Duodenal mucosa (tissue), 2 donors: ENCODE measurements around the gene ZBTB20.
A peak's percentile ranks its signal among the peaks of the same experiment; 100 is the strongest.

Source experiments
- H3K27ac ChIP-seq: one replicate; pipeline ENCODE4 v1.7.0; 2013; ENCODE audit warnings: low read depth, low read length
- H3K27me3 ChIP-seq, 2 donors: one replicate each; pipeline ENCODE4 v1.7.0; 2013; ENCODE audit warnings: low read length in 2 of 2, control low read depth in 1 of 2; ENCODE audit not compliant: insufficient read depth in 2 of 2, control insufficient read depth in 1 of 2
- H3K36me3 ChIP-seq, 2 donors: one replicate each; pipeline ENCODE4 v1.7.0; 2013; ENCODE audit warnings: low read length in 2 of 2, control low read depth in 1 of 2; ENCODE audit not compliant: insufficient read depth in 2 of 2, control insufficient read depth in 1 of 2
- H3K4me1 ChIP-seq, 2 donors: one replicate each; pipeline ENCODE4 v1.7.0; 2013; ENCODE audit warnings: low read length in 2 of 2, control low read depth in 1 of 2; ENCODE audit not compliant: insufficient read depth in 2 of 2, control insufficient read depth in 1 of 2
- H3K4me3 ChIP-seq, 2 donors: one replicate each; pipeline ENCODE4 v1.7.0; 2013; ENCODE audit warnings: low read length in 2 of 2, low read depth in 1 of 2
- H3K9ac ChIP-seq, 2 donors: one replicate each; pipeline ENCODE4 v1.7.0; 2013; ENCODE audit warnings: low read length in 2 of 2, low read depth in 1 of 2
- H3K9me3 ChIP-seq, 2 donors: one replicate each; pipeline ENCODE4 v1.7.0; 2013; ENCODE audit warnings: low read length in 2 of 2, control low read depth in 1 of 2; ENCODE audit not compliant: control insufficient read depth in 1 of 2

Gene ZBTB20

DNA sequence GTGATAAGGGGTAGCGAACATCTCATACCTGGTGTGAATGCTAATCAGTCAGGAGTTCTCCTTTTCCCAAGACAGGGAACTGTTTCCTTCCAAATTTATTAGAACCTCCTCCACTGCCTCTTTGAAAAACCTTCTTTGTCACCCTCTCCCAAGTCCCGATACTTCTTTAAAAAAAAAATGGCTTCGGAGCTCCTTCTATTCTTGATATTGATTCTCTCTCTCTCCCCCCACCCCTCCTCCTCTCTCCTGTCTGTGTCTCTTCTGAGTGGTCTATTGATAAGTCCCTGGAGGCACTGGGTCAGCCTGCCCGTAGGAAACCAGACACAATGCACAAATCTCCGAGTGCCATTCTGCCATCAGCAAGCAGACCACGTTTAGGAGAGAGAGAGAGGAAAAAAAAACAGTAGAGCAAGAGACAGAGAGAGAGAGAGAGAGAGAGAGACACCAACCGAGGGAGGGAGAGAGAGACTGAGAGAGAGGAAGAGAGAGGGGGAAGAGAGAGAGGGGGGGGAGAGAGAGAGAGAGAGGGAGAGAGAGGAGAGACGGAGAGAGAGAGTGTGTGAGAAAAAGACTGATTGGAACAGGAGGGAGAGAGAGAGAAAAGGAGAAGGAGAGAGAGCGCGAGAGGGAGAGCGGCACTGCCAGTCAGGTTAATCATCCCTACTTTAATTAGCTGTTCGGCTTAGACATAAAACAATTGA lies 692.4 kb downstream of the ZBTB20 start:
- H3K36me3 ChIP-seq, result no peaks in the 10 kb centered on the region
- no peaks in the 10 kb centered on the region for H3K27me3 ChIP-seq
- H3K9me3 ChIP-seq, result no peaks in the 10 kb centered on the region
- peak overlapping the region; percentile 65 to 68 for H3K4me3 ChIP-seq
- H3K4me1 ChIP-seq, result peaks cover 14 to 26% of the 10 kb centered on the region in 2 donors
- H3K9ac ChIP-seq, result peak overlapping the region; percentile 12 to 26
- no peak overlapping the region for H3K27ac ChIP-seq

- H3K9me3 ChIP-seq, result no peaks in the 10 kb centered on the region
- peaks cover 14 to 17% of the 10 kb centered on the region in 2 donors for H3K4me1 ChIP-seq
- no peaks in the 10 kb centered on the region for H3K36me3 ChIP-seq
- H3K9ac ChIP-seq, result no peak overlapping the region
- no peak overlapping the region for H3K27ac ChIP-seq
- no peak overlapping the region for H3K4me3 ChIP-seq
- H3K27me3 ChIP-seq, result no peaks in the 10 kb centered on the region
Observed at GRCh38 chr3:114453361-114453780, 693.7 kb downstream of the ZBTB20 start.

GRCh38 chr3:114452937-114453336 lies 694.2 kb downstream of the ZBTB20 start:
- no peak overlapping the region for H3K4me3 ChIP-seq
- peaks cover 13 to 14% of the 10 kb centered on the region in 2 donors for H3K4me1 ChIP-seq
- H3K27ac ChIP-seq, result no peak overlapping the region
- no peaks in the 10 kb centered on the region for H3K9me3 ChIP-seq
- no peaks in the 10 kb centered on the region for H3K27me3 ChIP-seq
- no peaks in the 10 kb centered on the region for H3K36me3 ChIP-seq
- H3K9ac ChIP-seq, result no peak overlapping the region

DNA sequence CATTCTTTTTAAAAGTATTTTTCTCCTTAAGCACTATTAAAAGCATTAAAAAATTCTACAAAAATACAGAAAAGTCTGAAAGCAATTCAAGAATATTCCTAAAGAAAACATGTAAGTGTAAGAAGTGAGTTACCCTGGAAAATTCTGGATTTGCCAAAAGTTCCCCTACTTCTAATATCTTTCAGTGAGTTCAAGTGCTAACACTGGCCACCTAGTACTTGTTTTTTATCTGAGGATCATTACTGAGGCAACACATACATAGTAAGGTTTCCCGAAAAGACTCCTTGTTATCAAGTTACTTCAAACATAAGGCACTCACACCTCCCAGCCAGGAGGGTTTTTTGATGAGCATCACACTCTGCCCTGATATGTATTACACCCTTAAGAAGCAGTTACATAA lies 694.8 kb downstream of the ZBTB20 start:
- Histone ChIP-seq H3K9ac (no peak overlapping the region), H3K4me1 (peaks cover 9 to 14% of the 10 kb centered on the region in 2 donors), H3K4me3 (no peak overlapping the region), H3K27me3 (no peaks in the 10 kb centered on the region), H3K36me3 (no peaks in the 10 kb centered on the region), H3K27ac (no peak overlapping the region), H3K9me3 (no peaks in the 10 kb centered on the region)

DNA sequence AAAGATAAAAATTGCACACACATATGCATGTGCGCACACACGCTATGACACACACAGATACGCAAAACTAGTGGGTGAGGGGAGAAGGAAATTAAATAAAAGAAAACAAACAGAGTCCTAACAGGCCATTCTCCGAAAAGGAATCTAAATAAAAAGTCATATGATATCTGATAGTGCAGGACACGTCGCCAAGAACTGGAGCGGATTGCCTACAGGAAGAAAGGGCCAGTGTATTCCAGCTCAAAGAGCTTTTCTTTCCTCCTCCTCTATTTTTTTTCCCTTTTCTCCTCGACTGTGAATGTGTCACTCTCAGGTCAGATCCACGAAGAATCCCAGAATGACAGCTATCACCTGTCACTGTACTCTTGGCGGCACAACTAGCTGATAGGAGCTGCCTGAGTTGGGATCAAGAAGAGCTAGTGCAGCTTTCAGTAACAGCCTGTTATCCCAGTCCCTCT lies 695.5 kb downstream of the ZBTB20 start:
- Histone ChIP-seq H3K4me3 (peak overlapping the region; percentile 4 to 48), H3K4me1 (peaks cover 9 to 14% of the 10 kb centered on the region in 2 donors), H3K27ac (peak overlapping the region; percentile 6), H3K27me3 (no peaks in the 10 kb centered on the region), H3K36me3 (no peaks in the 10 kb centered on the region), H3K9ac (peak overlapping the region in 1 of 2 donors; percentile 46), H3K9me3 (no peaks in the 10 kb centered on the region)

DNA sequence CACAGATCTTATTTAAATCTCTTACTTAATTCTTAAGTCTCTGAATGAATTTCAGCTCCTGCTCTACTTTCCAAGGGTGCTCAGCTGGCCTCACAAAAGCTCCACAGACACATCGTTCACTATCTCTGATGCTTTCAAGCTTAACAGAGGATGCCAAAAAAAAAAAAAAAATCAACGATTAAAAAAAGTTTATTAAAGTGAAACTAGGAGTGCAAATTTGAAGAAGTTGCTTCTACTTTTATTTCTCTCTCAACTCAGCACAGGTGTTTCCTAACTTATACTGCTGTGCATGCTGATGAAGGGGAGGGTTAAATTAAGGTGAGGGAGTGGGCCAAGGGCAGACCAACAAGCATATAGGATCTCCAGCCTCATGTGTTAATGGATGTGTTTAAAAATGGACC lies 696.0 kb downstream of the ZBTB20 start:
- Histone ChIP-seq H3K27me3 (no peaks in the 10 kb centered on the region), H3K4me3 (peak overlapping the region; percentile 4 to 48), H3K36me3 (no peaks in the 10 kb centered on the region), H3K9ac (peak overlapping the region in 1 of 2 donors; percentile 46), H3K27ac (peak overlapping the region; percentile 6), H3K9me3 (no peaks in the 10 kb centered on the region), H3K4me1 (peaks cover 9 to 14% of the 10 kb centered on the region in 2 donors)

GRCh38 chr3:114450008-114450596 lies 697.0 kb downstream of the ZBTB20 start:
- Histone ChIP-seq H3K27ac (no peak overlapping the region), H3K4me3 (no peak overlapping the region), H3K4me1 (peaks cover 9% of the 10 kb centered on the region in 2 donors), H3K9ac (no peak overlapping the region), H3K36me3 (no peaks in the 10 kb centered on the region), H3K9me3 (no peaks in the 10 kb centered on the region), H3K27me3 (no peaks in the 10 kb centered on the region)

DNA sequence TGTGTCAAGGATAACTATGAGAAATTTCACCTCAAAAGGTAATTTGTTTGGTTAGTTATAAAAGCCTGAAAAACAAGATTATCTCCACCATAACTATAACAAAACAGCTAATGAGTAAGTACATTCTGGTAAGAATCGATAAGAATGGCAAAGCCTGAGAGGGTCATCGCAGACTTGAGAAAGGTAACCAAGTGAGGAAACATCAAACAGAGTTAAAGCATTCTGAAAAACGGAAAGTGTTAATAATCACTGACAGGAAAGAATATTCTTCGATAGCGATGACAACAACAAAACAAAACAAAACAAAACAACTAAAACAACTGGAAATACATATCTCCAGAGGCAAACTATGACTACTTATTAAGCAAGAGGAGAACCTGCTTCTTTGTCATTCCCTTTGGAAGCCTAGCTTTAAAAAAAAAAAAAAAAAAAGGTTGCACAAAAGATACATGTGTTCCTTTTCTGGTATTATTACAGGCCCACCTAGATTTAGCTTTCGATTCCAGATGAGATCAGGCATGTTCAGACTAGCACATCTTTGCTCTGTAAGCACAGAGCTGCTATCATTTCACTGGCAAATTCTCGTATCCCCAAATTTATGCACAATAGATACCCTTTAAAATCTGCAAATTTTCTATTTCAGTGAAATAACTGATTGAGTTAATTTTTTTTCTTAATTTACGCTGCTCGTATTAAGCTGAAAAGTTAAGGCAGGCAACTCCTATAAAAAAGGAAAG lies 697.6 kb downstream of the ZBTB20 start:
- Histone ChIP-seq H3K36me3 (no peaks in the 10 kb centered on the region), H3K9ac (no peak overlapping the region), H3K4me1 (peaks cover 3 to 5% of the 10 kb centered on the region in 2 donors), H3K4me3 (no peak overlapping the region), H3K27ac (no peak overlapping the region), H3K9me3 (no peaks in the 10 kb centered on the region), H3K27me3 (no peaks in the 10 kb centered on the region)

- no peaks in the 10 kb centered on the region for H3K9me3 ChIP-seq
- H3K27ac ChIP-seq, result no peak overlapping the region
- H3K36me3 ChIP-seq, result no peaks in the 10 kb centered on the region
- no peak overlapping the region for H3K4me3 ChIP-seq
- H3K27me3 ChIP-seq, result no peaks in the 10 kb centered on the region
- H3K4me1 ChIP-seq, result no peaks in the 10 kb centered on the region
- no peak overlapping the region for H3K9ac ChIP-seq
Observed at GRCh38 chr3:114447950-114448479, 699.1 kb downstream of the ZBTB20 start.

GRCh38 chr3:114447545-114447944 lies 699.5 kb downstream of the ZBTB20 start:
- Histone ChIP-seq H3K36me3 (no peaks in the 10 kb centered on the region), H3K4me3 (no peak overlapping the region), H3K9me3 (no peaks in the 10 kb centered on the region), H3K4me1 (no peaks in the 10 kb centered on the region), H3K27ac (no peak overlapping the region), H3K27me3 (no peaks in the 10 kb centered on the region), H3K9ac (no peak overlapping the region)
